Stimulated activated CD4-positive, alpha-beta T cell treated with anti-CD3 and anti-CD28 coated beads, Interleukin-4, amount 100 ng/mL, for 48 hours (primary cell): ENCODE results near the gene UNC5B.
"Not testable (repeated sequence)": the region's sequence is repeated elsewhere in the genome, so short reads cannot be mapped to it uniquely, and the experiment has no call there.

Experiments used
- DNase-seq, 2 donors: peaks; one replicate each; pipeline ENCODE4 v3.0.0-alpha.2; 2020; ENCODE audit warnings: low read depth in 2 of 2

UNC5B gene

DNA sequence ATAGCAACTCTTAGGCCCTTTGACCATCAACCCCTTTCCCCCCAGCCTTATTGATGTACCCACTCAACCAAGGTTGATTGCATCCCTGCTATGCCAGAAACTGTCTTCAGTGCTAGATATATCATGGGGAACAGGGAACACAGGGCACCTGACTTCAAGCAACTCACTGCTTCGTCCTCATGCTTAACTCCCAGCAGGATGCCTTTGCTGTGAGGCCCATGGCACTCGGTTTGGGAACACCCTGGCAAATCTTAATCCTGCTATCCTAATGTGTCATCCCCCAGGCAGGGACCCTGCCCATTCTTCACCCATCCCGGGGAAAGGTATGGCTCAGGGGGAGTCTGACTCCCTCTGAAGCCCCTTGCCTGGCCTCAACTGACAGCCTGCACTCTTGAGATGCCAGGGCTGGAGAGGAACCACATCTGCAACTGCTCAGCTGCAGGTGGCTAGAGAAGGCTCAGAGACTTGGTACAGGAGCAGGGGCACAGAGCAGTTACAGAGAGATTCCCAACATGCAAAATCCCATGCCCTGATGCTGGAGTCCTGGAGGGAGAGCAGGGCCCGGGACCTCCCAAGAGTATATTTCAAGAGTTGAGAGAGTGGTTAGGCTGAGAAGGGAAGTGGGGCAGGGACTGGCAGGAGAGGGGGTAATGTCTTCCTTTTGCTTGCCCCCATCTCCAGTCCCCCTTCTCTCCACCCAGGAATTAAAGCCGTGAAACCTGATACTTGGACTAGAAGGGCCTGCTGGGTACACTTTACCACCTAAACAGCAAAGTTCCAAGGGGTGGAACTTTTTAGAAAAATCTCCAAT is 2.4 kb upstream of the UNC5B start:
- no peak for DNase-seq

DNA sequence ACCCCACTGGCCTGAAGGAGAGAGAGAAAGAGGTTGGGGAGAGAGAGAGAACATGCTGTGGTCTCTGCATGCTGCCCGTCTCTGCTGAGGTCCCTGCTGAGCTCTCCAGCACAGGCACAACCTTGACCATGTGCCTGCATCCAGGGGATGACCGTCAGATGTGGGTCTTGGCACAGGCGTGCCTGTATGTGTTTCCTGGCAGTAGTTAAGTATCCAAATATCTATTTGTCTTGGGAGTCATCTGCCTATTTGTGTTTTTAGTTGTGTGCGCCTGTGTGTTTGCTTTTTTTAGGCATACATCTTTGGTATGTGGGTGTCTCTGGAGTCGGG is 1.9 kb upstream of the UNC5B start:
- no peak for DNase-seq

DNA sequence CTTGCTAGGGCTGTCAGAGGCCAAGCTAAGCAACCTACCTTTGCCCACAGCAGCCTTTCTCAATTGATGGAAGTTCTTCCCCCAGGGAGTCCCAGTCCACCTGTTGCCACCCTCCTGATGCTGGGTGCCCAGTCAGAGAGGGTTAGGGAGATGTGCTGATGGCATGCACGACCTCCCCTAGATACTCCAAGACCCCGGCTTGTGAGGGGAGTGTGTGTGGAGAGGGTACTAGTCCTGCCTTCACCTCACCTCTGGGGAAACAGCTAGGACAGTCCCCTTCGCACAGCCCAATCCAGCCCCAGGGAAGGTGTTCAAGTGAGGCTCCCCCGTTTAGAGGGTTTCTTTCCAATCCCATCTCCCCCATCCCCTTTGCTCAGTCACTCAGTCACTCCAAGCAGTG is 1.3 kb upstream of the UNC5B start:
- DNase-seq, result no peak

DNA sequence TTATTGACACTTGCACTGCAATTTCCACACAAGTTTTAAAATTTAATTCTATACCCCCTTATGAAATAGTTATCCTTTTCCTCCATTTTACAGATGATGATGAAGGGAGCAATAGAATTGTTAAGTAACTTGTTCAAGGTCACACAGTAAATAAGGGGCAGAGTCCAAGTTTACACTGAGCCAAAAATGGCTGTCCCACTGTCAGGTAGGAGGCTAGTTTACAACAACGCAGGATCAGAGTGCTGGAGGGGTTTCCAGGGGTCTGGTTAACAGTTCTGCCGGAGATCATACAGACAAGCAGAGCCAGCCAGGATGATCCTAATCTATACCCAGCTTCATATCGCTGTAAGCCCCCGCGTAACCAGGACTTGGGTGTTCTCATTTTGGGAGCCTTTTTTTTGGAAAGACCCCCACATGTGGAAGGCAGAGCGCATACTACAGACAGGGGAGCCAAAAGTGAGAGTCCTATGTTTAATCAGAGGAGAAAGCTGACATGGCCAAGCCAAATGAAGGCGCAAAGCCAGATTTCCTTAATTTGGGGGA is 524 bp upstream of the UNC5B start:
- no peak for DNase-seq

DNA sequence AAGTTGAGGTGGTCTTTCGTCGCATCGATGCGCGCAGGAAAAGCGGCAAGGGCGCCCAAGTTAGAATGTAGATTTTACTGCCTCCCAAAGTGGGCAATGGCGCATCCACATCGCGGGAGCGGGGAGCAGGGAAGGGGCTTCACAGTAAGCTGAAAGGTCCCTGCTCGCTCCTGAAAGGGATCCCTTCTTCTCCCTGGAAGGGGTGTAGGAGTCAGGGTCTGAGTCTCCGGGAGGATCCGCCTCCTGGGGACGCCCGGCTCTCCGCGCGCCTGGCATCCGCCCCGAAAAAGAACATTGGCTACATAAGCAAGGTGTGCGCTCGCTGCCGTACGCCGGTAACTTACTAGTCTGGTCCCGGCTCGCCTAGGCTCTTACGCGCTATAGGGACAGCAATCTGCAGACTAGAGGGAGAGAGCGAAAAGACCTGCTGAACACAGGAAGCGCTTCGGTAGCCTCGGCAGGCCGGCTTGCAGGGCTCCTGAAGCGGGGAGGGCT is 804 bp downstream of the UNC5B start:
- no peak for DNase-seq

DNA sequence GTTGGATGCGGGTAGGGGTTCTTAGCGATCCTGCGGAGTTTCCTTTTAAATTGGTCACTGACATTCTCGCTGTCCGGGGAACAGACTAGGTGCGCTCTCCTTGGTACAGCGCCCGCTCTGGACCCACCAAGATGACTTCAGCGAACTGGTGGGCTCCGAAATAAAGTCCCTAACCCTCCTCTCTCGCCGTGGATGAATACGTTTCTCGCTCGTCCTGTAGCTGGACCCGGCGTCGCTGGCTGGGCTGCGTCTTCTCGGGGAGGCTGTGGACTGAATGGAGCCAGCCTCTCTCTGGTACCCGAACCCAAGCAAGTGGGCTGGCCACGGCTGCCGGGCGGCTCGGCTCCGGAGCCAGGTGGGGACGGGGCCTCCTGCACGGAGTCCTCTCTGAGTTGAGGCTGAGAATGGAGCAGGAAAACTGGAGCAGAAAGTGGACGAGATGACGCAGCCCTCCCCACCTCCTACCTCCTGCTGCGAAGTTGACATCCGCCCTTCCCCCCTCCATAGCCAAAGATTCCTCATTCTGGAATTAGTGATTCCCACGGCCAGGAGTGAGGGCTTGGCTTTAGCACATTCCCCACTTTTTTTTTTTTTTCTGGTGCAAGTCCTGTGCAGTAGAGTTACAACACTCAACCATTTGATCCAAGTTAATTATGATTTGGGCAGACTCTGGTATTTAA is 1.5 kb downstream of the UNC5B start:
- no peak for DNase-seq

DNA sequence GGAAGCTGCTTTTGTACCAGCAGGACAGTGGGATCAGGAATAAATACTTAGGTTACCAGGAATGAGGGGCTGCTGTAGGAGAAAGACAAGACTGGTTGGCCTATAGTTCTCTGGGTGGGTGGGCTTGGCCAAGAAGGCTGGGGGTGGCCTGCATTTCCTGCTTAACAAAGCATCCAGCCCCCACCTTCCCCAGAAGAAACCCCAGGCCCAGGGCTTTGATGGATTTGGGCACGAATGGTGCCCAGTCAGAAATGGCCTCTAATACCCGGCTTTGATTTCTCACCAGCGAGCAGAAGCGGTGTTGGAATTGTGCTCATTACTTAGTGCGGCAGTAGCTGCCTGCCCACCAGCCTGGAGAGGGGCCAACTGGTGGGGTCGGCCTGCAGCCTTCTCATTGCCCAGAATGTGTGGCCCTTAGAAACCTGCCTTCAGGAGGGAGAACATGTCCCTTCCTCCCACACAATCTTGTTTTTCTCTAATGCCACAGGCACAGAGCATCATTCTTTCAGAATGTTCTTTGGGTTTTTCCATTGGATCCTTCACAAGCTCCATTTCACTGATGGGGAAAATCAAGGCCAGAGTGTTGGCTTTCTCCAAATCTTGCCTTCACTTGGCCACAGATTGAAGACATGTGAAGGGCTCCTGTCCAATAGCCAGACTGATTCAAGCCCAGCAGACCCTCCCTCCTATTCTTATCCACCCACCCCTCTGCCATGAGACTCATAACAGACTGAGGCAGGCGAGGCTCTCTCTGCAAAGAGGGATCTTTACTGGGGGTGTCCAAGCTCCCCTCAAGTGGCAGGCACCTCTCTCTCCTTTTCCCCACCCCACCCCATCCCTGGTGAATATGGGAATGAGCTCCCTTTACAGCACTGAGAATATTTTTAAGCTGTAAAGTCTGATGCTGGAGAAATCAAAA is 2.5 kb downstream of the UNC5B start:
- DNase-seq, result no peak

DNA sequence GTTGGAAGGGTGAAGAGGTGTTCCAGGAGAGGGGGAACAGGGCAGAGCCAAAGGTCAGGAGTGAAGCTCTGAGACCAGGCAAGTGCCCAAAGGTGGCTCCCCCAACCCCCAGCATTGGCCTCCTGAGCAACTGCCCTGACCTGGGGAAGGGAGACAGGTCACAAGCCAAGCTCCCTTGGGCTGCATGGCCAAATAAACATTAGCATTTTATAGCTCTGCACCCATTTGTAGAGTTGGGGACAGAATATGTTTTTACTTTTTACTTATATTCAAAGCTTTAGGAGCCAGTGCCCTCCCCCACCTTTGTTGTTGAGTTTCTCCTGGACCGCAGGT is 4.0 kb downstream of the UNC5B start:
- DNase-seq, result no peak

DNA sequence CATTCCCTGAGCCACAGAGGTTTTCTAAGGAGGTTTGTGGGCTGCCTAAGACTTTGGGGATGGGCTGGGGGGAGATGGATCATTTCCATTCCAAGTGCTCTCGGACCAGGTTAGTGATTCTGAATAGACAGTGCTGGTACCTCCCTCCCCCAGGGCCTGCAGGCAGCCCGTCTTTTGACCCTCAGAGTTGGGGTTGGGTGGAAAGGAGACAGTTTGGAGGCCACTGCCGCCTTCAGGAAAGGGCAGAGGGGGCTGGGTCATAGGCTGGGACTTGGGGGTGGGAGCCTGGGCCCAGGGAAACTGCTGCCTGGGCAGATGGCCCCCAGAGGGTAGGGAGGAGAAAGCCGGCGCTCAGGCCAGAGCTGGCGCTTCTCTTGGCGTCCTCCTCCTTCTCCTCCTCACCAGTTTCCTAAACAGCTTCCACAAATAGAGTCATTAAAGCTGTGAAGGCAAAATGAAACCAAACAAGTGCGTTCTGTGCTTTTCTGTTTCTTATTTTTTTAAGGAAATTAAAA is 4.4 kb downstream of the UNC5B start:
- DNase-seq, result no peak

DNA sequence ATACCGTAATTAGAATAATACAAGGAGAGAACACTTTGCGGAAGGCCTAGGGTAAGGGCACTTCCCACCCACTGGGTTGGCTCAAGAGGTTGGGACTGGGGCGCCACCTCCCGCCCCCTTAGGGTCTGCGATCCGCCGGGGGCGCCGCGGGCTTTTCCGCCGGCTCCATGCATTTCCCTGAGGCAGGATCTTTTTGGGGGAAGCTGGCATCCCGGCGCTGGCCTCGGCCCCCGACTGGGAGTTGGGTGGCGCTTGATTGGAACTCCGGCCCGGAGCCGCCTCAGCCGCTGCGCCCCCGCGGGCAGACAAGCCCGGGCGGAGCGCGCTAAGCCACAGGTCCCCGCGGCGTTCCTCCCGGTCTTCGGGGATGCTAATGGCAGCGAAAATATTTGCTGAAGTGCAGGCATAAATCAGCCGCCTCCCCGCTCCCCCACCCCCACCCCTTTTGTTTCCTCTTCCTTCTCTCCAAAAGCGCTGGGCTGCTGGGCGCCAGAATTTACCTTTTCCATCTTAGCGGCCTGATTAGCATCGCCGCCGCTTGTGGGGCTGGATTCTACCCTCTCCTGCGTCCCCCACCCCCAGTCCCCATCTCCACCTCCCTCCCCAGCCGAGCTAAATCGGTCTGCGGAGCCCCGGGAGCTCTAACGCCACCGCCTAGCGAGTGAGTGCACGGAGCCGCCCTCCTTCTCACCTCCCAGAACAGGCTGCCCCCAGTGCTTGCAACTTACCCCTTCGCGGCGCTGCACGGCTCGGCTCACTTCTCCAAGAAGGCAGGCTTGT is 5.1 kb downstream of the UNC5B start:
- no peak for DNase-seq

DNA sequence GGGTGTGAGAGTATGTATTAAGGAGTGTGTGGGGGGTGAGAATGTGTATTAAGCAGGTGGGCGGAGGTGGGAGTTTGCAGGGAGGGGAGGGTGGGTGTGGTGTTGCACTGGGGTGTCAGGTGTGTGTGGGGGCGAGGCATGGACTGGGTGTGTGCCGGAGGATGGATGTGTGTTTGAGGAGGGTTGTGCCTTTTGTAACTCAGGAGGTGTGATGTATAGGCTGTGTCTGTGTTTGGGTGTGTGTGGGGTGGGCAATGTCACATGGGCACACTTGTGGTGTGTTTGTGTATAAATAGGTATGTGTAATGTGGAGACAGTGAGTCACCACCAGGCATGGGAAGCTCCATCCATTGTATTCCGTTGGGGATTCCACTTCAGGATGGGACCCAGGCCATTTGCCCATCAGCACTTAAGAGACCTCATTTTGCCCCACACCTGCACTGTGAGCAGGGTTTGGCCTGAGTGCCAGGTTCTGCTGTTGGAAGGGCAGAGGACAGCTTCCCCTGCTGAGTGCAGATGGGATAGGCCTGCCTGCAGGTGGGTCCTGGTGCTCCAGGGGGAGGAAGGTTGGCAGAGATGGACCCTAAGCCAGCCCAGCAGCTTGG is 5.8 kb downstream of the UNC5B start:
- no peak for DNase-seq

DNA sequence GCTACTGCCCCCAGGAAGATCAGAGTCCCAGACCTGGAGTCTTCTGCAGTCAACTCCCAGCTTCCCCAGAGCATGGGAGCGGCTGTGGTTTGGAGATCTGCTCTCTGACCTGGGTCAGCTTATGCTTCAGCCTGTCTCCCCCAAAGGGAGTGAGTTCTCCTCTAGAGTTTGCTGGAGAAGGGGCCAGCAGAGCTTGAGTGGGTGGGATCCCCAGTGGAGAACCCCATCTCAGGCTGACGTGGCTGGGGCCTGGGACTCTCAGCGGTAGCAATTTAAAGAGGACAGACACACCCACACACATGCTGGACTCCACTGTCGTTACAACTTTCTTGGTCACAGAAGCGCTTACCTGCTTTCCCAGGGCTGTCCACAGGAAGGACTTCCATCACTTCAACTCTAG is 6.3 kb downstream of the UNC5B start:
- no peak for DNase-seq

DNA sequence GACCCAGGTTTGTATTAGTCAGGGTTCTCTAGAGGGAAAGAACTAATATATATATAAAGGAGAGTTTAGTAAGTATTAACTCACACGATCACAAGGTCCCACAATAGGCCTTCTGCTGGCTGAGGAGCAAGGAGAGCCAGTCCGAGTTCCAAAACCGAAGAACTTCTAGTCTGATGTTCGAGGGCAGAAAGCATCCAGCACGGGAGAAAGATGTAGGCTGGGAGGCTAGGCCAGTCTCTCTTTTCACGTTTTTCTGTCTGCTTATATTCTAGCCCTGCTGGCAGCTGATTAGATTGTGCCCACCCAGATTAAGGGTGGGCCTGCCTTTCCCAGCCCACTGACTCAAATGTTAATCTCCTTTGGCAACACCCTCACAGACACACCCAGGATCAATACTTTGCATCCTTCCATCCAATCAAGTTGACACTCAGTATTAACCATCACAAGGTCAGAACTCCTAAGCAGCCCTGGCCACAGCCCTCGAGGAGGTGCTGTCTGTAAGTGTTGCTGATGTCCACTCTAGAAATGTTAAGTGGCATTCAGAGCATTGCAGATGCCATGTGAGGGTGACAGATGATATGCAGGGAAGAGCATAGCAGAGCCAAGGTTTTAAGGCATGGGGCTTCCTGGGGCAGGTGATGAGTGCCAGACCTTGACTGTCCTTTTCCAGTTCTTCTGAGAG is 7.0 kb downstream of the UNC5B start:
- DNase-seq, result not testable (repeated sequence)

DNA sequence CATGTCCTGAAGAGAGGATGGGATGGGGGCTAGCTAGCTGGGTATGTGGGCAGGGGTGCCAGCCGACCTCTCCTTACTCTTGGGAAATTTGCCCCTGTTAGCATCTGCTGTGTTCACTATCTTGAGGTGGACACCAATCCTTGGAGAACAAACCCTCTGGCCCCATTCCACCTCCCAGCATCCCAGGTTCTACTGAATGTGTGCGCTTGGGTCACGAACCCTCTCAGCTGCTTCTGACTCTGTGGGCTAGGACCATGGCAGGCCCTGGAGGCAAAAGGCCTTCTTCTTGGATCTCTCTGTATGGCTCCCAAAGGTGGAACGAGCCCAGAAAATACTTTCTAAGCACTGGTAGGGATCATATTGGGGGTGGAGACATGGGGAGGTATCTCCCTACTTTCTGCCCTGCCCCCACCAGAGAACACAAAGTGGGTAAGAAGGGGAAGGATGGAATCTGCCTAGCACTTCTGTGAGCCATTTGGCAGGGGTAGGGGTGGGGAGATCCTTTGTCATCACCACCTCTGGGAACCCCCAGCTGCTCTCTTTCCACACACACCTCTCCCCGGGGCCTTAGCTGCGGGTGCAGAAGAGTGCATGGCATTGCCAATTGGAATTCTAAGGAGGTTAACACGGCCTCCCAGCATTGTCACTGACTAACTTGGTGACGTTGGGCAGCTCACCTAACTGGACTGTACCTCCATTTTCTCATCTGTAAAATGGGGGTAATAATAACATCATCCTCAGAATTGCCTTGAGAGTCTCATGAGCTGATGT is 7.7 kb downstream of the UNC5B start:
- no peak for DNase-seq

DNA sequence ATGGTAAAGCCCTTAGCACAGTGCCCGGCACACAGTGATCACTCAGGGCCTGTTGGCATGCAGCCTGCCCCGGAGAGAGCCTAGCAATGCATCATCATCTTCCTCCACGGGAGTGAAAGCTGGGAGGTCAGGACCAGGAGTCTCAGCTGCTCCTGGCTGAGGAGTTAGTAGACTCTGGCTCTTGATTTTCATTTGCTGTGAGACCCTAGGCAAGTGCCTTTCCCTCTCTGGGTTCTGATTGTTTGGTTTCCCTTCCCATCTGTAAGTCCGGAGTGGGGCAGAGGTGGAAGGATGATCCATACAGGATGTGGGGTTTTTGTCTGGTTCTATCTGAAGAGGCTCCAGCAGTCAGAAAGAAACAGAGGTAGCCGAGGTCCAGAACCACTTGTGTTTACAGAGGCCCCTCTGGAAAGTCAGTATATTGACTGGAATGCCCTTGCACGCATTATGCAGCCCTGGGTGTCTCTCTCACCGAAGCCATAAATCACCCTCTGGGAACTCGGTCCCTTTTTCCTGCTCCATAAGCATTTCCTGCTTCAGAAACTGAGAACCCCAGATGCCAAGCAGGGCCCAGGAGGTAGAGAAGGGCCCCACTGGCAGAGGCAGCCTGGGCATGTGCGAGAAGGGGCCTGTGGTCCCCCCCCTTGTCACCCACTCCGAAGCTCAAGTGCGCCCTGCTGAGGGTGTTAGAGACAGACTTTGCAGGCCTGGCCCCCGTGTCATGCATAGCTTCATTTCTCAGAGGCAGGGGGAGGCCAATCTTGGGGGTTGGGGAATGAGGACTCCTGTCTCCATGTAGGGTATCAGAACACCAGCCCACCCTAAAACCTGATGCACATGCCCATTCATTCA is 8.5 kb downstream of the UNC5B start:
- no peak for DNase-seq

DNA sequence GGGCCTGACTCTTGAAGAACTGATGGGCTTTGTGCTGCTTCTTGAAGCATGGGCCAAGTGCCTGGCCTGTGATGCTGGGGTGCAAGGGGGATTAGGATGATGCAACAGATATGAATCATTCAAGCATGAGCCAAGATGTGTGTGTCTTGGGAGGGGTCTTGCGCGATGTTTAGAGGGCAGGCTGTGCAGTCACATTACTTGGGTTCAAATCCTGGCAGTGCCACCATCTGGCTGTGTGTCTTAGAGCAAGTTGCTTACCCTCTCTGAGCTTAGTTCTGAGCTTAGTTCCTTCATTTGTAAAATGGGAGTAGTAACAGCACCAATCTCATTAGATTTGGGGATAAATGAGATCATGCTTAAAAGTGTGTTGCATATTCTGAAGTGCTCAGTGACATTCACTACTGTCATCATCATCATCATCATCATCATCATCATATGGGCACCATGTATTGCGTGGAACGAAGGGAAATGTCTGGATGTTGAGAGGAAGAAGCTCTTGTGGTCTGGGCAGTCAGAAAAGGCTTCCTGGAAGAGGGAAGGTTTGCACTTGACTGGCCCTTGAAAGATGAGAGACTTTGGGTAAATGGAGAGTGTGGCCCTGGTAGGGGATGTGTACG is 9.3 kb downstream of the UNC5B start:
- no peak for DNase-seq

DNA sequence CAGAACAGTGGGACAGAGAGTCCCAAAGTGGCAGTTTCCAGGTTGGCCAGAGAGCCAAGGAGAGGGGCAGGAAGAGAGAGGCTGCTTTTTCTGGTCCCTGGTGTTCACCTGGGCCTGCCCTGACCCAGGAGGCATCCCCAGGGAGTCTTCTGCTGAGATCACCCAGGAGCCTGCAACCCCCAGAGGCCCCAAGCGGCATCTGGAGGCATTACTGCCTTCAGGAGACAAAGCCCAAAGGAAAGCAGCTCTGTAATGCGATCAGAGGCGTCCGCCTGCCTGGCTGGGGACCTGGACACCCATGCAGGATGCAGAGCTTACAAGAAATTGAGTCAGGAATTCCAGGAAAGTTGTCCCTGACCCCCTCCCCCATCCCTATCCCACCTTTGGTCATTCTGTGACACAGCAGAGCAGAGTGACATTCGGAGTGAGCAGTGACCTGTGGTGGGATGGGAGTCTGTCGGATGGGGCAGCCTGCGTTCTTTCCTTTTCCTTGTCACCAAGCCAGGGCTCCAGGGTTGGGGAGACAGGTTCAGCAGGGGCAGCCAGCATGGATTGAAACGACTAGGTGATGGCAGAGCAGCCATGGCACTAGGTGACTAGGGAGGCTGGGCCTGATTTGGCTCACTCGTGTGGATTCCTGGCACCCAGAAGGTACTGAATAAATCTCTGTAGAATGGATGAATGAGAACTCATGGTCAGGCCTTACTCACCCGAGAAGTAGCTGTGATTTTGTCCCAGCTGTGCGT is 10.4 kb downstream of the UNC5B start:
- no peak for DNase-seq
